ENCODE data around the gene ZBTB46. TPM values are rescaled to one million over a fixed set of nuclear protein-coding genes. Genes with fewer than 3 reads are reported as not detected.

The ZBTB46 gene
- polyA plus RNA-seq, 3 donors = 0.07 to 2.3 (median 0.37) TPM

DNA sequence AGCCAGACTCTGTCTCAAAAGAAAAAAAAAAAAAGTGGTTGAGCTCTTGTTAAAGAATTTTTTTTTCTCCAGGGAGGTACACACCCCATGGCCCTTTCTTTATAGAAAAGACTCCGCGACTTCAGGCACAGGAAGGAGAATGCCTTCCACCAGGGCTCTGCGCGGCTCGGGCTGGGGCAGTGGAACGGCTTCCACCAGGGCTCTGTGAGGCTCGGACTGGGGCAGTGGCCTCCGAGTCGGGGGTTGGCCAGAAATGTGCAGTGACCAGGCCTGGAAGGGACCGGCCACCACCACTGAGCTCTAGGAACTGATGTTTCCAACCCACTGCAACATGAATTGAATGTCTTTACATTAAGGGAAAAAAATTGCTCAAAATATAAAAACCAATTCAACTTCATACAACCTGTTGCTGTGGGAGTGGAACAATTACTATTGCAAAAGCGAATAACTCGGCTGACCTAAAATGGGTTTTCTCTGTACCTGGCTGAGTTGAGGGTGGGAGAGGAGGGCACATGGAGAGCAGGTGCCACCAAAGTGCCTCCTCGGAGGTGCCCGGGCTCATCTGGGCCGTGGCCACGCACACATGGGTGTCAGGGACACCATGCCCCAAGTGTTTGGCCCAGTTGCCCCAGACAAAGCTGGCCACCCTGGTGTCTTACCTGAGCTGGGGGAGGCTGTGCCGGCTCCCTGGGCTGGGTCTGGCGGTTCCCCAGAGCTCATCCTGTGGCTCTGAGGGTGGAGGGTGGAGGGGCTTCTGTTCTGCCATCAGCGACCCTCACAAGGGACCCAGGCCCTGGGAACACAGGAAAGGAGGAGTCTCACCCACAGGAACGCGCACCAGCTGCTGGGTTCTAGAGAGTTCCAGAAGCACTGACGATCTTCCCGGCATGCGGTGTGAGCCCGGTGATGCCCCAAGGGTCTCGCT lies 62.2 kb downstream of the ZBTB46 start:
- TF ChIP-seq, protein P1, sequence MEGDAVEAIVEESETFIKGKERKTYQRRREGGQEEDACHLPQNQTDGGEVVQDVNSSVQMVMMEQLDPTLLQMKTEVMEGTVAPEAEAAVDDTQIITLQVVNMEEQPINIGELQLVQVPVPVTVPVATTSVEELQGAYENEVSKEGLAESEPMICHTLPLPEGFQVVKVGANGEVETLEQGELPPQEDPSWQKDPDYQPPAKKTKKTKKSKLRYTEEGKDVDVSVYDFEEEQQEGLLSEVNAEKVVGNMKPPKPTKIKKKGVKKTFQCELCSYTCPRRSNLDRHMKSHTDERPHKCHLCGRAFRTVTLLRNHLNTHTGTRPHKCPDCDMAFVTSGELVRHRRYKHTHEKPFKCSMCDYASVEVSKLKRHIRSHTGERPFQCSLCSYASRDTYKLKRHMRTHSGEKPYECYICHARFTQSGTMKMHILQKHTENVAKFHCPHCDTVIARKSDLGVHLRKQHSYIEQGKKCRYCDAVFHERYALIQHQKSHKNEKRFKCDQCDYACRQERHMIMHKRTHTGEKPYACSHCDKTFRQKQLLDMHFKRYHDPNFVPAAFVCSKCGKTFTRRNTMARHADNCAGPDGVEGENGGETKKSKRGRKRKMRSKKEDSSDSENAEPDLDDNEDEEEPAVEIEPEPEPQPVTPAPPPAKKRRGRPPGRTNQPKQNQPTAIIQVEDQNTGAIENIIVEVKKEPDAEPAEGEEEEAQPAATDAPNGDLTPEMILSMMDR (IDR thresholded peaks at IDR 0.05) = no peak

DNA sequence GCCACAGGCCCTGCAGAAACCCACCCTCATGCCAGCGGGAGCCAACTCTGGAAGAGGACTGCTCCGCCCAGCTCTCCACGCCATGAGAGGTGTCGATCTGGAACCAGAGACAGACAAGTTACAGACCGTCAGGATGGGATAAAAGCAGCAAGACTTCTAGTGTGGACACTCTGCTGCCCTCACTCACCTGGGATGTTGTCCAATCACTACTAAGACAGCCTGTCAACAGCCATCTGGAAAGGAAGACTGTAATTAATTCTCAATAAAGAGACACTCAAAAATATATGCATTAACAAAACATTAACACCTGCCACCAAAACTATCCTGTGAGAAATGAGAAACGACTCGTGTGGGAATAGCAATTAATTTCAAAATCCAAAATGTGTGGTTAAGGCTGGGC lies 63.2 kb downstream of the ZBTB46 start:
- peaks cover 0 to 4% (median 0%) of the 10 kb centered on the region in 7 donors for H3K9me3 Mint-ChIP-seq
- Histone ChIP-seq H3K27ac (ENCODE audit: low read depth in 1 of 2, low read length in 2 of 2) (no peak overlapping the region), H3K9ac (ENCODE audit: insufficient read depth, low read length, poor library complexity, severe bottlenecking) (no peak overlapping the region), H4K20me1 (ENCODE audit: insufficient read depth, low read length) (no peaks in the 10 kb centered on the region), H3K4me2 (replicated peaks; ENCODE audit: extremely low read depth, low read length, poor library complexity, severe bottlenecking) (no peak overlapping the region), H3K9me3 (replicated peaks in 1 of 2; ENCODE audit: control insufficient read depth in 1 of 2, insufficient read depth in 1 of 2, low read length in 2 of 2) (no peaks in the 10 kb centered on the region), H3K4me3 (replicated peaks in 1 of 3; ENCODE audit: low read depth in 2 of 3, low read length in 3 of 3) (no peak overlapping the region), H3K27me3 (ENCODE audit: control insufficient read depth in 2 of 2, insufficient read depth in 2 of 2, low read length in 2 of 2) (no peaks in the 10 kb centered on the region), H3K36me3 (replicated peaks in 1 of 2; ENCODE audit: control insufficient read depth in 1 of 2, insufficient read depth in 2 of 2, low read length in 2 of 2) (no peaks in the 10 kb centered on the region), H2AFZ (ENCODE audit: insufficient read depth, low read depth, low read length, poor library complexity, severe bottlenecking) (no peak overlapping the region), H3K4me1 (ENCODE audit: control insufficient read depth in 1 of 2, insufficient read depth in 2 of 2, low read length in 2 of 2) (no peaks in the 10 kb centered on the region), H3K79me2 (ENCODE audit: insufficient read depth, low read length) (no peaks in the 10 kb centered on the region)
- H3K4me3 Mint-ChIP-seq = no peak overlapping the region
- peaks cover 0 to 10% (median 6%) of the 10 kb centered on the region in 3 donors for H3K27me3 Mint-ChIP-seq (ENCODE audit: low read depth in 3 of 3)
- peaks cover 1% of the 10 kb centered on the region for H3K4me1 Mint-ChIP-seq
- TF ChIP-seq, protein P1 (IDR thresholded peaks at IDR 0.05) = no peak
- no peak for DNase-seq
- intact Hi-C loops (cut with micrococcal nuclease) = no loop called here
- 94% methylated on average over 5 of the region's 7 CpGs for WGBS (ENCODE audit: insufficient coverage)
- H3K27ac Mint-ChIP-seq = no peak overlapping the region
- H3K36me3 Mint-ChIP-seq = no peaks in the 10 kb centered on the region

More for the DNA sequence above, 62.2 kb downstream of the ZBTB46 start:
- no peak overlapping the region for H3K4me3 Mint-ChIP-seq
- no peak for DNase-seq
- Histone ChIP-seq H4K20me1 (ENCODE audit: insufficient read depth, low read length) (no peaks in the 10 kb centered on the region), H3K27me3 (ENCODE audit: control insufficient read depth in 2 of 2, insufficient read depth in 2 of 2, low read length in 2 of 2) (no peaks in the 10 kb centered on the region), H3K4me2 (replicated peaks; ENCODE audit: extremely low read depth, low read length, poor library complexity, severe bottlenecking) (no peak overlapping the region), H3K9me3 (replicated peaks in 1 of 2; ENCODE audit: control insufficient read depth in 1 of 2, insufficient read depth in 1 of 2, low read length in 2 of 2) (no peaks in the 10 kb centered on the region), H3K36me3 (replicated peaks in 1 of 2; ENCODE audit: control insufficient read depth in 1 of 2, insufficient read depth in 2 of 2, low read length in 2 of 2) (no peaks in the 10 kb centered on the region), H3K9ac (ENCODE audit: insufficient read depth, low read length, poor library complexity, severe bottlenecking) (no peak overlapping the region), H3K79me2 (ENCODE audit: insufficient read depth, low read length) (no peaks in the 10 kb centered on the region), H2AFZ (ENCODE audit: insufficient read depth, low read depth, low read length, poor library complexity, severe bottlenecking) (no peak overlapping the region), H3K4me3 (replicated peaks in 1 of 3; ENCODE audit: low read depth in 2 of 3, low read length in 3 of 3) (no peak overlapping the region), H3K27ac (ENCODE audit: low read depth in 1 of 2, low read length in 2 of 2) (no peak overlapping the region), H3K4me1 (ENCODE audit: control insufficient read depth in 1 of 2, insufficient read depth in 2 of 2, low read length in 2 of 2) (no peaks in the 10 kb centered on the region)
- peaks cover 0 to 4% (median 0%) of the 10 kb centered on the region in 7 donors for H3K9me3 Mint-ChIP-seq
- no peaks in the 10 kb centered on the region for H3K36me3 Mint-ChIP-seq
- H3K4me1 Mint-ChIP-seq = peaks cover 5% of the 10 kb centered on the region
- peaks cover 0 to 10% (median 6%) of the 10 kb centered on the region in 3 donors for H3K27me3 Mint-ChIP-seq (ENCODE audit: low read depth in 3 of 3)
- 96% methylated on average over 18 of the region's 26 CpGs for WGBS (ENCODE audit: insufficient coverage)
- intact Hi-C loops (cut with micrococcal nuclease) = no loop called here
- H3K27ac Mint-ChIP-seq = no peak overlapping the region
